OCI-LY7 (cell line): ENCODE measurements around the gene BICD1. TPM values are rescaled to one million over a fixed set of nuclear protein-coding genes. Genes with fewer than 3 reads are reported as not detected.

Experiments used
- BruUV-seq: library from RNA; stranded (reverse); fragments of 400-500 nt; replicated peaks from 2 replicates; lab custom pipeline; 2021; lab: Mats Ljungman, UMichigan
- CTCF ChIA-PET: fragments of 300-600 bp; sonication (Branson Sonifier 250); formaldehyde crosslinking; loops from one replicate; lab custom pipeline; 2022; ENCODE audit warnings: antibody characterized with exemption; ENCODE audit not compliant: unreplicated experiment; lab: Charles Lee
- POLR2A ChIA-PET: fragments of 300-600 bp; sonication (Branson Sonifier 250); formaldehyde crosslinking; loops from one replicate; lab custom pipeline; 2022; ENCODE audit warnings: antibody characterized with exemption; lab: Charles Lee
- DNase-seq: peaks from one replicate; pipeline ENCODE4 v3.0.0-alpha.2; 2015; ENCODE audit warnings: low spot score
- H2AFZ ChIP-seq: fragments of 200-600 bp; sonication (generic), shearing (Covaris generic); 2 replicates; pipeline ENCODE4 v1.6.1; 2014; ENCODE audit warnings: mild to moderate bottlenecking, antibody characterized with exemption, low read length, moderate library complexity
- H3K27ac ChIP-seq: fragments of 200-600 bp; sonication (generic); 2 replicates; pipeline ENCODE4 v1.5.1; 2014; ENCODE audit warnings: mixed run types, low read depth, mild to moderate bottlenecking, moderate library complexity, low read length, inconsistent platforms; ENCODE audit not compliant: poor library complexity, severe bottlenecking
- H3K36me3 ChIP-seq: fragments of 200-600 bp; sonication (generic); 2 replicates; pipeline ENCODE4 v1.6.1; 2014; ENCODE audit warnings: mild to moderate bottlenecking, antibody characterized with exemption, low read length, moderate library complexity, mixed read lengths; ENCODE audit not compliant: insufficient read depth
- H3K4me1 ChIP-seq: fragments of 200-600 bp; sonication (generic); 2 replicates; pipeline ENCODE4 v1.5.1; 2014; ENCODE audit warnings: mild to moderate bottlenecking, low read length; ENCODE audit not compliant: insufficient read depth, poor library complexity, severe bottlenecking
- H3K4me2 ChIP-seq: fragments of 200-600 bp; sonication (generic); 2 replicates; pipeline ENCODE4 v1.6.1; 2014; ENCODE audit warnings: mild to moderate bottlenecking, low read length
- H3K4me3 ChIP-seq: fragments of 200-600 bp; sonication (generic); 2 replicates; pipeline ENCODE4 v1.5.1; 2014; ENCODE audit warnings: mild to moderate bottlenecking, low read depth, low read length; ENCODE audit not compliant: poor library complexity, severe bottlenecking
- H3K79me2 ChIP-seq: fragments of 200-600 bp; sonication (generic); 2 replicates; pipeline ENCODE4 v1.6.1; 2016; ENCODE audit warnings: low read depth, mild to moderate bottlenecking, low read length, moderate library complexity, mixed read lengths; ENCODE audit not compliant: insufficient read depth
- H3K9me2 ChIP-seq: fragments of 200-600 bp; sonication (generic); 2 replicates; pipeline ENCODE4 v1.6.1; 2016; ENCODE audit warnings: mild to moderate bottlenecking, low read length, mixed read lengths; ENCODE audit not compliant: insufficient read depth
- H3K9me3 ChIP-seq: fragments of 200-600 bp; sonication (generic); 2 replicates; pipeline ENCODE4 v1.6.1; 2014; ENCODE audit warnings: mild to moderate bottlenecking, mixed run types, low read length, mixed read lengths
- H4K20me1 ChIP-seq: fragments of 200-600 bp; sonication (generic); 2 replicates; pipeline ENCODE4 v1.6.1; 2014; ENCODE audit warnings: mild to moderate bottlenecking, antibody characterized with exemption, low read length, moderate library complexity, mixed read lengths; ENCODE audit not compliant: insufficient read depth
- CTCF ChIP-seq: fragments of 200-600 bp; sonication (generic); conservative IDR thresholded peaks from 2 replicates; pipeline ENCODE4 v1.5.1; 2014; ENCODE audit warnings: mild to moderate bottlenecking, antibody characterized with exemption, low read length, moderate library complexity, mixed read lengths
- EZH2phosphoT487 ChIP-seq: fragments of 200-600 bp; sonication (generic); IDR thresholded peaks from 2 replicates; pipeline ENCODE4 v1.6.1; 2018; ENCODE audit warnings: low read depth, borderline replicate concordance, mild to moderate bottlenecking, mixed run types, antibody characterized with exemption, low read length, moderate library complexity, mixed read lengths
- intact Hi-C: fragments of 100-400 bp; cut with micrococcal nuclease; formaldehyde crosslinking; loops from one replicate; pipeline ENCODE4 v1.10.0; 2022; ENCODE audit not compliant: unreplicated experiment
- total RNA-seq, 2 experiments: library from RNA; depleted of rRNA in 1 of 2; stranded (reverse); fragments of >200 nt in 1 of 2; shearing (Covaris generic) in 1 of 2; gene quantifications; 2 replicates each; pipeline ENCODE4 v1.2.3, GENCODE V29; 2014 to 2022

BICD1 gene
- total RNA-seq, 2 experiments from 2014 or later: 42.9 to 88.2 TPM

GRCh38 chr12:32382226-32382625 lies 275.6 kb downstream of the BICD1 start:
- no peaks in the 10 kb centered on the region for H3K36me3 ChIP-seq
- H2AFZ ChIP-seq: no peak overlapping the region
- H3K9me2 ChIP-seq: no peaks in the 10 kb centered on the region
- no peaks in the 10 kb centered on the region for H3K4me1 ChIP-seq
- no peak overlapping the region for H3K4me3 ChIP-seq
- H3K4me2 ChIP-seq: no peak overlapping the region
- CTCF ChIA-PET: no interaction called here
- H3K27ac ChIP-seq: no peak overlapping the region
- H3K79me2 ChIP-seq: no peaks in the 10 kb centered on the region
- H3K9me3 ChIP-seq: no peaks in the 10 kb centered on the region
- BruUV-seq: no TSS peak
- TF ChIP-seq EZH2phosphoT487 (no peak), CTCF (no peak)
- no peak for DNase-seq
- intact Hi-C loops: no loop called here
- POLR2A ChIA-PET: interaction anchor here (0.6 to 0.7 kb wide), 2 partner anchors 122 to 372 kb away, joined by 3 read pairs; no protein-coding TSS in a partner anchor
- H4K20me1 ChIP-seq: no peaks in the 10 kb centered on the region

GRCh38 chr12:32390572-32391219 lies 284.0 kb downstream of the BICD1 start:
- ChIA-PET CTCF (no interaction called here), POLR2A (interaction anchor here (0.6 to 1.6 kb wide), 3 partner anchors 9 to 175 kb away, joined by 3 to 5 read pairs (median 5); no protein-coding TSS in a partner anchor)
- intact Hi-C loops: loop anchor here (10.0 kb wide), 1 partner anchor 736 kb away; the partner anchor contains the start of gene ETFBKMT

More at GRCh38 chr12:32390572-32391219, 284.0 kb downstream of the BICD1 start:
- no peak overlapping the region for H3K4me2 ChIP-seq
- H3K4me3 ChIP-seq: no peak overlapping the region
- no peak for DNase-seq
- H3K9me3 ChIP-seq: peaks cover 7% of the 10 kb centered on the region; the same call in 1 of the 2 replicates
- H3K36me3 ChIP-seq: no peaks in the 10 kb centered on the region
- no peaks in the 10 kb centered on the region for H4K20me1 ChIP-seq
- no peaks in the 10 kb centered on the region for H3K9me2 ChIP-seq
- no peak overlapping the region for H2AFZ ChIP-seq
- H3K79me2 ChIP-seq: no peaks in the 10 kb centered on the region
- peaks cover 5% of the 10 kb centered on the region for H3K4me1 ChIP-seq
- TF ChIP-seq EZH2phosphoT487 (no peak), CTCF (no peak)
- no peak overlapping the region for H3K27ac ChIP-seq
- no TSS peak for BruUV-seq
